Liver (tissue), 9 donors: Measurements from ENCODE around the gene TMEM213. TPM values are rescaled to one million over a fixed set of nuclear protein-coding genes. Genes with fewer than 3 reads are reported as not detected.

Experiments
- DNase-seq: peaks from one replicate; pipeline ENCODE4 v3.0.0-alpha.2; 2017; ENCODE audit warnings: low spot score
- H3K27ac ChIP-seq, 2 donors: one replicate each; pipeline ENCODE4 v1.7.0; 2013; ENCODE audit warnings: inconsistent platforms in 2 of 2, low read length in 2 of 2, control low read depth in 1 of 2, low read depth in 1 of 2, mild to moderate bottlenecking in 1 of 2
- H3K27me3 ChIP-seq, 4 donors: one replicate each; pipeline versions ENCODE4 v1.6.1 to v1.7.0; 2013; ENCODE audit warnings: low read length in 3 of 4, inconsistent platforms in 1 of 4, mild to moderate bottlenecking in 1 of 4, moderate library complexity in 1 of 4; ENCODE audit not compliant: control insufficient read depth in 4 of 4, insufficient read depth in 4 of 4
- H3K36me3 ChIP-seq, 4 donors: one replicate each; pipeline versions ENCODE4 v1.6.1 to v1.7.0; 2013; ENCODE audit warnings: low read length in 3 of 4, mild to moderate bottlenecking in 3 of 4, low read depth in 1 of 4, moderate library complexity in 1 of 4; ENCODE audit not compliant: control insufficient read depth in 4 of 4, insufficient read depth in 3 of 4
- H3K4me1 ChIP-seq, 4 donors: one replicate each; pipeline versions ENCODE4 v1.6.1 to v1.7.0; 2013; ENCODE audit warnings: low read length in 3 of 4, mild to moderate bottlenecking in 3 of 4, moderate library complexity in 1 of 4; ENCODE audit not compliant: control insufficient read depth in 4 of 4, insufficient read depth in 4 of 4
- H3K4me3 ChIP-seq, 3 donors: one replicate each; pipeline versions ENCODE4 v1.6.1 to v1.7.0; 2013; ENCODE audit warnings: low read length in 3 of 3, control low read depth in 1 of 3, low read depth in 1 of 3, mild to moderate bottlenecking in 1 of 3
- H3K9ac ChIP-seq, 2 donors: one replicate each; pipeline ENCODE4 v1.7.0; 2013; ENCODE audit warnings: low read length in 2 of 2, mild to moderate bottlenecking in 2 of 2, moderate library complexity in 2 of 2, control low read depth in 1 of 2, low read depth in 1 of 2
- H3K9me3 ChIP-seq, 4 donors: one replicate each; pipeline versions ENCODE4 v1.6.1 to v1.7.0; 2013; ENCODE audit warnings: low read length in 3 of 4; ENCODE audit not compliant: control insufficient read depth in 4 of 4
- EGR1 ChIP-seq, 2 donors: IDR thresholded peaks; 2 replicates each; pipeline ENCODE4 v1.6.1; 2016 to 2018; ENCODE audit warnings: antibody characterized with exemption in 2 of 2, low read depth in 2 of 2
- FOXA1 ChIP-seq: IDR thresholded peaks from 2 replicates; pipeline ENCODE4 v1.6.1; 2016; ENCODE audit warnings: antibody characterized with exemption
- GABPA ChIP-seq, 2 donors: IDR thresholded peaks in 1 of 2; conservative IDR thresholded peaks in 1 of 2; 2 replicates each; pipeline ENCODE4 v1.6.1; 2016; ENCODE audit warnings: antibody characterized with exemption in 2 of 2, mild to moderate bottlenecking in 1 of 2, moderate library complexity in 1 of 2
- HNF4A ChIP-seq, 2 donors: conservative IDR thresholded peaks; 2 replicates each; pipeline ENCODE4 v1.6.1; 2016; ENCODE audit warnings: antibody characterized with exemption in 2 of 2, mild to moderate bottlenecking in 2 of 2
- HNF4G ChIP-seq: IDR thresholded peaks from 2 replicates; pipeline ENCODE4 v1.6.1; 2016; ENCODE audit warnings: antibody characterized with exemption
- JUND ChIP-seq, 2 donors: IDR thresholded peaks; 2 replicates each; pipeline ENCODE4 v1.6.1; 2016; ENCODE audit warnings: antibody characterized with exemption in 2 of 2
- NR2F2 ChIP-seq: IDR thresholded peaks from 2 replicates; pipeline ENCODE4 v1.6.1; 2016; ENCODE audit warnings: antibody characterized with exemption
- RAD21 ChIP-seq, 2 donors: IDR thresholded peaks; 2 replicates each; pipeline ENCODE4 v1.6.1; 2016; ENCODE audit warnings: antibody characterized with exemption in 2 of 2, mild to moderate bottlenecking in 2 of 2
- SP1 ChIP-seq: IDR thresholded peaks from 2 replicates; pipeline ENCODE4 v1.6.1; 2018; ENCODE audit warnings: antibody characterized with exemption, mild to moderate bottlenecking
- TAF1 ChIP-seq: conservative IDR thresholded peaks from 2 replicates; pipeline ENCODE4 v1.6.1; 2016; ENCODE audit warnings: antibody characterized with exemption, mild to moderate bottlenecking
- YY1 ChIP-seq: IDR thresholded peaks from 2 replicates; pipeline ENCODE4 v1.6.1; 2016; ENCODE audit warnings: antibody characterized with exemption, mild to moderate bottlenecking
- WGBS: extraction: QIAGEN DNeasy Blood & Tissue Kit; methylation state at CpG from one replicate; pipeline ENCODE4 v1.1.7; 2013; 5-methylcytosine and 5-hydroxymethylcytosine counted together
- polyA plus RNA-seq, 2 donors: library from polyadenylated mRNA; stranded (reverse) in 1 of 2; unstranded in 1 of 2; fragments of 200-250 nt in 1 of 2; fragments of >200 nt in 1 of 2; fragmentation: Nextera tagmentation in 1 of 2; extraction: Ambion mirVana in 1 of 2; gene quantifications; one replicate each; pipeline versions ENCODE4 v1.2.1 to v1.2.3, GENCODE V29; 2013 to 2015
- total RNA-seq, 2 donors: library from RNA; depleted of rRNA; stranded (reverse); fragments of >200 nt; gene quantifications; one replicate each; pipeline ENCODE4 v1.2.3, GENCODE V29; 2014
- TF ChIP-seq, protein P1 (sequence below): IDR thresholded peaks from 2 replicates; pipeline ENCODE4 v1.6.1; 2016; ENCODE audit warnings: antibody characterized with exemption, mild to moderate bottlenecking
- TF ChIP-seq, protein P2 (sequence below): IDR thresholded peaks from 2 replicates; pipeline ENCODE4 v1.6.1; 2016; ENCODE audit warnings: antibody characterized with exemption
- TF ChIP-seq, protein P3 (sequence below): IDR thresholded peaks from 2 replicates; pipeline ENCODE4 v1.6.1; 2016; ENCODE audit warnings: antibody characterized with exemption
- donor health status: healthy.
- donor health status: healthy.
- donor health status: healthy.
- donor health status: healthy.
- donor health status: healthy.

TMEM213 gene
- total and polyA plus RNA-seq, 4 donors = not detected

DNA sequence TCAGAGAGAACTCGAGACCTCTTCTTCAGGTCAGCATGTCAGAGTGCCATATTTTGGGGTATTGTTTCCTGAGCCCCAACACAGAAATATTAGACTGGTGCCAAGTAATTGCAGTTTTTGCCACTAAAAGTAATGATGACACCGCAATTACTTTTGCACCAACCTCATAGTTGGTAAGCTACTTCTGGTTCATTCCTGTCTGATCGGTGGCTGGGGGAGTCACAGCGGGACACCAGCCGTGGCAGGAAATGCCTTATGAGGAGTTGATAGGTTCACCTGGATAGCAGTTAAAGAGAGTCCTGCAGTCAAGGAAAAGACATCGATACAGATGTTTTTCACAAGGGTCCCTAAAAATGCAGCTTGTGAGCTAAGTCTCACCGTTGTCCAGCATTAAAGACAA is 24.1 kb downstream of the TMEM213 start:
- no peak overlapping the region for H3K4me3 ChIP-seq
- no peaks in the 10 kb centered on the region for H3K36me3 ChIP-seq
- no peak overlapping the region for H3K27ac ChIP-seq
- H3K27me3 ChIP-seq = no peaks in the 10 kb centered on the region
- H3K9ac ChIP-seq = no peak overlapping the region
- H3K9me3 ChIP-seq = no peaks in the 10 kb centered on the region
- DNase-seq = no peak
- H3K4me1 ChIP-seq = no peaks in the 10 kb centered on the region
- 95% methylated on average over 7 of the region's 7 CpGs for WGBS
- no peak for TF ChIP-seq EGR1 (IDR thresholded peaks at IDR 0.05; ENCODE audit: low read depth in 2 of 2)
- no peak for TF ChIP-seq NR2F2
- TF ChIP-seq, protein P1, sequence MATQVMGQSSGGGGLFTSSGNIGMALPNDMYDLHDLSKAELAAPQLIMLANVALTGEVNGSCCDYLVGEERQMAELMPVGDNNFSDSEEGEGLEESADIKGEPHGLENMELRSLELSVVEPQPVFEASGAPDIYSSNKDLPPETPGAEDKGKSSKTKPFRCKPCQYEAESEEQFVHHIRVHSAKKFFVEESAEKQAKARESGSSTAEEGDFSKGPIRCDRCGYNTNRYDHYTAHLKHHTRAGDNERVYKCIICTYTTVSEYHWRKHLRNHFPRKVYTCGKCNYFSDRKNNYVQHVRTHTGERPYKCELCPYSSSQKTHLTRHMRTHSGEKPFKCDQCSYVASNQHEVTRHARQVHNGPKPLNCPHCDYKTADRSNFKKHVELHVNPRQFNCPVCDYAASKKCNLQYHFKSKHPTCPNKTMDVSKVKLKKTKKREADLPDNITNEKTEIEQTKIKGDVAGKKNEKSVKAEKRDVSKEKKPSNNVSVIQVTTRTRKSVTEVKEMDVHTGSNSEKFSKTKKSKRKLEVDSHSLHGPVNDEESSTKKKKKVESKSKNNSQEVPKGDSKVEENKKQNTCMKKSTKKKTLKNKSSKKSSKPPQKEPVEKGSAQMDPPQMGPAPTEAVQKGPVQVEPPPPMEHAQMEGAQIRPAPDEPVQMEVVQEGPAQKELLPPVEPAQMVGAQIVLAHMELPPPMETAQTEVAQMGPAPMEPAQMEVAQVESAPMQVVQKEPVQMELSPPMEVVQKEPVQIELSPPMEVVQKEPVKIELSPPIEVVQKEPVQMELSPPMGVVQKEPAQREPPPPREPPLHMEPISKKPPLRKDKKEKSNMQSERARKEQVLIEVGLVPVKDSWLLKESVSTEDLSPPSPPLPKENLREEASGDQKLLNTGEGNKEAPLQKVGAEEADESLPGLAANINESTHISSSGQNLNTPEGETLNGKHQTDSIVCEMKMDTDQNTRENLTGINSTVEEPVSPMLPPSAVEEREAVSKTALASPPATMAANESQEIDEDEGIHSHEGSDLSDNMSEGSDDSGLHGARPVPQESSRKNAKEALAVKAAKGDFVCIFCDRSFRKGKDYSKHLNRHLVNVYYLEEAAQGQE = no peak
- no peak for TF ChIP-seq YY1
- TF ChIP-seq, protein P2, sequence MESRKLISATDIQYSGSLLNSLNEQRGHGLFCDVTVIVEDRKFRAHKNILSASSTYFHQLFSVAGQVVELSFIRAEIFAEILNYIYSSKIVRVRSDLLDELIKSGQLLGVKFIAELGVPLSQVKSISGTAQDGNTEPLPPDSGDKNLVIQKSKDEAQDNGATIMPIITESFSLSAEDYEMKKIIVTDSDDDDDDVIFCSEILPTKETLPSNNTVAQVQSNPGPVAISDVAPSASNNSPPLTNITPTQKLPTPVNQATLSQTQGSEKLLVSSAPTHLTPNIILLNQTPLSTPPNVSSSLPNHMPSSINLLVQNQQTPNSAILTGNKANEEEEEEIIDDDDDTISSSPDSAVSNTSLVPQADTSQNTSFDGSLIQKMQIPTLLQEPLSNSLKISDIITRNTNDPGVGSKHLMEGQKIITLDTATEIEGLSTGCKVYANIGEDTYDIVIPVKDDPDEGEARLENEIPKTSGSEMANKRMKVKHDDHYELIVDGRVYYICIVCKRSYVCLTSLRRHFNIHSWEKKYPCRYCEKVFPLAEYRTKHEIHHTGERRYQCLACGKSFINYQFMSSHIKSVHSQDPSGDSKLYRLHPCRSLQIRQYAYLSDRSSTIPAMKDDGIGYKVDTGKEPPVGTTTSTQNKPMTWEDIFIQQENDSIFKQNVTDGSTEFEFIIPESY = no peak
- TF ChIP-seq HNF4A (conservative IDR thresholded peaks at IDR 0.05) = no peak
- no peak for TF ChIP-seq SP1
- no peak for TF ChIP-seq RAD21 (IDR thresholded peaks at IDR 0.05)
- TF ChIP-seq, protein P3, sequence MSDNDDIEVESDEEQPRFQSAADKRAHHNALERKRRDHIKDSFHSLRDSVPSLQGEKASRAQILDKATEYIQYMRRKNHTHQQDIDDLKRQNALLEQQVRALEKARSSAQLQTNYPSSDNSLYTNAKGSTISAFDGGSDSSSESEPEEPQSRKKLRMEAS = no peak
- no peak for TF ChIP-seq HNF4G
- TF ChIP-seq FOXA1 = no peak

DNA sequence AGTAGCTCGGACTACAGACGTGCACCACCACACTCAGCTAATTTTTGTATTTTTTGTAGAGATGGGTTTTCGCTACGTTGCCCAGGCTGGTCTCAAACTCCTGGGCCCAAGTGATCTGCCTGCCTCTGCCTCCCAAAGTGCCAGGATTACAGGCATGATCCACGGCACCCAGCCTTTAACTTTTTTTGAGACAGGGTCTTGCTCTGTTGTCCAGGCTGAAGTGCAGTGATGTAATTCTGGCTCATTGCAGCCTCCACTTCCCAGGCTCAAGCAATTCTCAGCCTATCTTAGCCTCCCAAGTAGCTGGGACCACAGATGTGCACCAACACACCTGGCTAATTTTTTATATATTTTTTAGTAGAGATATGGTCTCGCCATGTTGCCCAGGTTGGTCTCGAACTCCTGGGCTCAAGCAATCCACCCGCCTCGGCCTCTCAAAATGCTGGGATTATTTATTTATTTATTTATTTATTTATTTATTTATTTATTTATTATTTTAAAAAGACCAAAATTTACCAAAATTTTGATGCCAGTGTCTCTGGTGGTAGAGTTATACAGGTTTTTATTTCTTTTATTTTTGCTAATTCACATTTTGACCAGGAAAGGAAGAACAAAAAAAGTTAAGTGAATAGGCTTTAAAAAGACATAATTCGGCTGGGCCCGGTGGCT is 25.2 kb downstream of the TMEM213 start:
- H3K9ac ChIP-seq = no peak overlapping the region
- WGBS = 95% methylated on average over 11 of the region's 11 CpGs
- H3K9me3 ChIP-seq = no peaks in the 10 kb centered on the region
- no peak for DNase-seq
- no peaks in the 10 kb centered on the region for H3K36me3 ChIP-seq
- H3K27ac ChIP-seq = no peak overlapping the region
- TF ChIP-seq, protein P1 = no peak
- TF ChIP-seq GABPA (IDR thresholded peaks at IDR 0.05 in 1 of 2, conservative IDR thresholded peaks at IDR 0.05 in 1 of 2) (no peak), EGR1 (IDR thresholded peaks at IDR 0.05; ENCODE audit: low read depth in 2 of 2) (no peak), JUND (IDR thresholded peaks at IDR 0.05) (no peak), NR2F2 (no peak), HNF4A (conservative IDR thresholded peaks at IDR 0.05) (no peak), HNF4G (no peak), RAD21 (IDR thresholded peaks at IDR 0.05) (no peak), FOXA1 (no peak), TAF1 (no peak)
- TF ChIP-seq, protein P3 = no peak
- TF ChIP-seq, protein P2 = no peak
- no peak overlapping the region for H3K4me3 ChIP-seq
- no peaks in the 10 kb centered on the region for H3K27me3 ChIP-seq
- H3K4me1 ChIP-seq = no peaks in the 10 kb centered on the region
